Activated T-cell treated with anti-CD3 and anti-CD28 coated beads, Interleukin-2, amount 50 U/mL, for 1 hour (primary cell): Measurements from ENCODE around the gene PIGH.
"Not testable (repeated sequence)": the region's sequence is repeated elsewhere in the genome, so short reads cannot be mapped to it uniquely, and the experiment has no call there.

Experiments
- DNase-seq: peaks from one replicate; pipeline ENCODE4 v3.0.0-alpha.2; 2020

Gene PIGH

GRCh38 chr14:67547224-67547780 is 52.8 kb downstream of the PIGH start:
- DNase-seq = no peak

DNA sequence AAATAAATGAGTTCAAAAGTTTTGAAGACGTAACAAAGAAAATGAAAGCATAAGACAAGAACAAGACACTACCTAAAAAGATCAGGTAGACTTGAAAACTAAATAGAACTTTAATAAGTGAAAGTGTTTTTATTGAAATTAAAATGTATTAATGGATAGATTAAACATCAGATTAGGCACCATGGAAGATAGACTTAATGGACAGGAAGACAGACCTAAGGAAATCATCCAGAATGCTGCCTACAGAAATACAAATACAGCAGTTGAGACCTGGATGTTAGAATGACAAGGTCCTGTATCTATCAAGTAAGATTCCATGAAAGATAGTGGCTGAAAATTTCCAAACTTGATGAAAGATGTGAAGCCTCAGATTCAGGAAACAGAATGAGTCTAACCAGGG is 55.5 kb downstream of the PIGH start:
- DNase-seq = no peak

DNA sequence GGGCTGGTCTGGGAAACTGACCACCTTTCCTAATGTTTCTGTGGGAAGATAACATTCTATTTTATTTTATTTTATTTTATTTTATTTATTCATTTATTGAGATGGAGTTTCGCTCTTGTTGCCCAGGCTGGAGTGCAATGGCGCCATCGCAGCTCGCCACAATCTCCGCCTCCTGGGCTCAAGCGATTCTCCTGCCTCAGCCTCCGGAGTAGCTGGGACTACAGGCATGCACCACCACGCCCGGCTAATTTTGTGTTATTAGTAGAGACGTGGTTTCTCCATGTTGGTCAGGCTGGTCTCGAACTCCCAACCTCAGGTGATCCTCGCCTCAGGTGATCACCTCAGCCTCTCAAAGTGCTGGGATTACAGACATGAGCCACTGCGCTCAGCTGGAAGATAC is 57.4 kb downstream of the PIGH start:
- DNase-seq = not testable (repeated sequence)

GRCh38 chr14:67541448-67542387 is 58.4 kb downstream of the PIGH start:
- peak; percentile 26 for DNase-seq
